ENCODE measurements around the gene MUCL3. TPM values are rescaled to one million over a fixed set of nuclear protein-coding genes. Genes with fewer than 3 reads are reported as not detected.

Gene MUCL3
- total RNA-seq, 2 experiments from 2014 or later, result not detected

- Mint-ChIP-seq H3K27me3 (ENCODE audit: low read depth) (no peaks in the 10 kb centered on the region), H3K4me1 (ENCODE audit: low read depth) (no peaks in the 10 kb centered on the region), H3K9me3 (ENCODE audit: insufficient read depth) (no peaks in the 10 kb centered on the region), H3K27ac (no peak overlapping the region), H3K36me3 (ENCODE audit: low read depth) (peaks cover 22% of the 10 kb centered on the region), H3K4me3 (no peak overlapping the region)
- ChIA-PET POLR2A (no interaction called here), CTCF (interaction anchor here (0.5 to 3.2 kb wide), 5 partner anchors 14 to 826 kb away, joined by 3 to 11 read pairs (median 3); partner anchors contain the start of gene VARS2)
- ATAC-seq (no peak), DNase-seq (no peak)
These were observed 12.1 kb upstream of the MUCL3 start for GRCh38 chr6:30928677-30929076.

GRCh38 chr6:30930506-30930905 lies 10.3 kb upstream of the MUCL3 start:
- Mint-ChIP-seq H3K27me3 (ENCODE audit: low read depth) (no peaks in the 10 kb centered on the region), H3K27ac (no peak overlapping the region), H3K9me3 (ENCODE audit: insufficient read depth) (no peaks in the 10 kb centered on the region), H3K4me3 (no peak overlapping the region), H3K36me3 (ENCODE audit: low read depth) (peaks cover 22% of the 10 kb centered on the region), H3K4me1 (ENCODE audit: low read depth) (no peaks in the 10 kb centered on the region)
- CTCF ChIA-PET, result interaction anchor here (1.2 to 3.2 kb wide), 2 partner anchors 16 to 142 kb away, joined by 4 to 11 read pairs; partner anchors contain the start of gene VARS2
- no peak for ATAC-seq
- POLR2A ChIA-PET, result no interaction called here
- DNase-seq, result no peak

DNA sequence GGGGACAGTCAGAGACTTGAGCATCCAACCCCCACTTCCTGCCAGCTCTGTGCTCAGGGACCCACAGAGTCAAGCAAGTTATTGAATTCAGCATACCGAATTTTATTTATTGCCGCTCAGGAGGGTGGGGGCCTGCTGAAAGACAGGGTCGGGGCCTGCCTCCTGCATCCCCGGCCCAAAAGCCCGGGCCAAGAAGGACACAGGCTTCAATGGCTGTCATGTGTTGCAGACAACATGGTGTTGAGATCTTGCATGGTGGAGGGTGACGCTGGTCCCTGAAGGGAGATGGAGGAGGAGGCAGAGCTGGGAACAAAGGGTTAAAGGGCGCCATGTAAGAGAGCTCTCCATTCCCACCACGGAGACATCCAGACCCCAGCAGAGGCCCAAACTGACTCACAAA lies 9.5 kb upstream of the MUCL3 start:
- ChIA-PET POLR2A (no interaction called here), CTCF (interaction anchor here (0.6 to 1.0 kb wide), 2 partner anchors 60 to 138 kb away, joined by 3 to 4 read pairs; no protein-coding TSS in a partner anchor)
- no peak for ATAC-seq
- H3K4me1 Mint-ChIP-seq (ENCODE audit: low read depth), result no peaks in the 10 kb centered on the region
- no peak overlapping the region for H3K4me3 Mint-ChIP-seq
- DNase-seq, result no peak
- H3K36me3 Mint-ChIP-seq (ENCODE audit: low read depth), result peaks cover 19% of the 10 kb centered on the region
- no peaks in the 10 kb centered on the region for H3K9me3 Mint-ChIP-seq (ENCODE audit: insufficient read depth)
- peaks cover 2% of the 10 kb centered on the region for H3K27me3 Mint-ChIP-seq (ENCODE audit: low read depth)
- H3K27ac Mint-ChIP-seq, result no peak overlapping the region

DNA sequence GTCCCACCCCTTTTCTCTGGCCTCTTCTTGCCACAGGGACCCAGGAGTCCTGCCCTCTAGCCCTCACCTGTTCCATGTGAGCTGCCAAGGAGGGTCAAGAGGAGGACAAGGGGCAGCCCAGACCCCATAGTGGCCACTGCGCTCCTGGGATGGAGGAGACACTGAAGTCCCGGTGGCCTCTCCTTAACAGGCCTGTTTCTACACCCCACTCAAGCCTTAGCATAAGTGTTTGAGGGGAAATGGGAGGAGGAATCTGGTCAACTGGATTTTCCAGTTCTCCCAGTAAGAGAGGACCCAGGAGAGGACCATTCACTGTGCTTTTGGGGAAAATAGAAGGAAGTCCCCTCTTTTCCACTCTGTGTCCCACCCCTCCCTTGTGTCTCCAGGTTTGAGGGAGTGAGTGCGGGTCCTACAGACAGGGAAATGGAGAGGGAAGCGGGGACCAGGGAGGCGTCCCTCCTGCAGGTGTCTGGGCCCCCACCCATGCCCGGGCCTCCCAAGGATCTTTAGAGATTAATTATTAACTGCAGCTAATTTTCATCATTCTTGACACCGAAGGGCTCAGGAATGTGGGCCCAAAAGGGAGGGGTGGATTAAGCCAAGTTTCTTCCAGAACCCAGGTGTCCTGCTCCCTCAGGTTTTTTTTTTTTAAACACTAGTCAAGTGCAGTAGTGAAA lies 8.7 kb upstream of the MUCL3 start, which contains the start of gene SFTA2:
Gene SFTA2 (minus strand): TSS at position 202 of the 677 bp plus-strand sequence. CDS start 74 bp downstream, at position 128.
- POLR2A ChIA-PET, result no interaction called here
- H3K27ac Mint-ChIP-seq, result no peak within 1 kb of the TSS
- no peak within 1 kb of the TSS for H3K4me3 Mint-ChIP-seq
- ATAC-seq, result no peak
- CTCF ChIA-PET, result interaction anchor here (0.6 to 1.0 kb wide), 2 partner anchors 60 to 137 kb away, joined by 3 to 4 read pairs; no protein-coding TSS in a partner anchor
- no peak for DNase-seq
- peaks cover 6% of the 10 kb centered on the region for H3K27me3 Mint-ChIP-seq (ENCODE audit: low read depth)
- no peaks in the 10 kb centered on the region for H3K4me1 Mint-ChIP-seq (ENCODE audit: low read depth)
- no peaks in the 10 kb centered on the region for H3K9me3 Mint-ChIP-seq (ENCODE audit: insufficient read depth)
- H3K36me3 Mint-ChIP-seq (ENCODE audit: low read depth), result peaks cover 13% of the 10 kb centered on the region

DNA sequence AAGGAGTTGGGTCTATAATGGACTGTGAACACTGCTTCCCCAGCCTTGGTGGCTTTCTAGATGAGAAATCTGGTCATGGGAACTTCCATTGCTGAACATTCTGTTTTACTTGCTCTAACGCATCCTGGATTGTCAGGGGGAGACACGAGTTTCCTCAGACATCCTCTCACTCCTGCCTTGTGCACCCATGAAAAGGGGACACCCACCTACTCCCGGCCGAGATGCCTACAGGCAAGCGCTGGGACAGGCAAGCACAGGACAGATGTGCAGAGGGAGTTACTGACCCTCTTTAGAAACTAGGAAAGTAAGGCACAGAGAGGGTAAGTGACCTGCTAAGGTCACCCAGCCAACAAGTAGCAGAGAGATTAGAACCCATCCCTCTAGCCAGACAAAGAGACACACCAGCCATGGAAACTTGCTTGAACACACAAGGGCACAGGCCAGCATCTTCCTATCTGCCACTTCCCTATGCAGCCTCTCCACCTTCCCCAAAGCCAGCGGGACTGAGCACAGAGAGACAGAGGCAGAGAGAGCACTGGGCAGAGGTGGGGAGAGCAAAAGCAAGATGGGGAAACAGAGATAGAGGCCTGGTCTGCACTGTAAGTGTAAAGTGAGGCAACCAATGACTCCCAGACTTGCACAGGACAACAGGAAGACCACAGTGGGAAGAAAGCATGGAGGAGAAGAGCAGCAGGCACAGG lies 8.0 kb upstream of the MUCL3 start:
- no peak overlapping the region for H3K27ac Mint-ChIP-seq
- H3K36me3 Mint-ChIP-seq (ENCODE audit: low read depth), result peaks cover 8% of the 10 kb centered on the region
- H3K27me3 Mint-ChIP-seq (ENCODE audit: low read depth), result peaks cover 6% of the 10 kb centered on the region
- H3K4me3 Mint-ChIP-seq, result no peak overlapping the region
- no peak for ATAC-seq
- H3K9me3 Mint-ChIP-seq (ENCODE audit: insufficient read depth), result no peaks in the 10 kb centered on the region
- H3K4me1 Mint-ChIP-seq (ENCODE audit: low read depth), result no peaks in the 10 kb centered on the region
- ChIA-PET CTCF (no interaction called here), POLR2A (no interaction called here)
- DNase-seq, result no peak

DNA sequence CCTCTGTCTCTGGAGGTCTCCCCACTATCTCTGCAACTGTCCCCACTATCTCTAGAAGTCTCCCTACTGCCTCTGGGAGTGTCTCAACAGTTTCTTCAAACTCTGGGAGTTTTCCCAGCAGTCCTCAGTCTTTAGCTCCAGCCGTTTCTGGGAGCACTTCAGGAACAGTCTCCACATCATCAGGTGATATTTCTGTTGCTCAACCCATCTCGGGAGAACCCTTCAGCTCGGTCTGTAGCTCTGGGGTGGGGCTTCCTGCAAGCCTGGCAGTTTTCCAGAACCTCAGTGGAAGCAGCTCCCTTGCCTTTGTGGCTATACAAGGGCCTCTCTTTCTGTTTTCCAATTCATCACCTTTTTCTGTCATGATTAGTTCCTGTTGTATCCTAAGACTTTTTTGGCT lies 5.8 kb upstream of the MUCL3 start:
- DNase-seq (no peak), ATAC-seq (no peak)
- Mint-ChIP-seq H3K4me3 (no peak overlapping the region), H3K9me3 (ENCODE audit: insufficient read depth) (no peaks in the 10 kb centered on the region), H3K27me3 (ENCODE audit: low read depth) (peaks cover 12% of the 10 kb centered on the region), H3K4me1 (ENCODE audit: low read depth) (no peaks in the 10 kb centered on the region), H3K36me3 (ENCODE audit: low read depth) (no peaks in the 10 kb centered on the region), H3K27ac (no peak overlapping the region)
- ChIA-PET CTCF (interaction anchor here (1.2 to 1.6 kb wide), 2 partner anchors 19 to 152 kb away, joined by 3 read pairs; no protein-coding TSS in a partner anchor), POLR2A (interaction anchor here (1.6 kb wide), 1 partner anchor 21 kb away, joined by 3 read pairs; the partner anchor contains the start of gene VARS2)

GRCh38 chr6:30937265-30937664 lies 3.5 kb upstream of the MUCL3 start:
- Mint-ChIP-seq H3K36me3 (ENCODE audit: low read depth) (no peaks in the 10 kb centered on the region), H3K27ac (no peak overlapping the region), H3K4me1 (ENCODE audit: low read depth) (no peaks in the 10 kb centered on the region), H3K27me3 (ENCODE audit: low read depth) (peaks cover 23% of the 10 kb centered on the region), H3K9me3 (ENCODE audit: insufficient read depth) (no peaks in the 10 kb centered on the region), H3K4me3 (no peak overlapping the region)
- DNase-seq (no peak), ATAC-seq (no peak)
- POLR2A ChIA-PET, result no interaction called here
- CTCF ChIA-PET, result no interaction called here

- CTCF ChIA-PET, result interaction anchor here (0.8 kb wide), 1 partner anchor 110 kb away, joined by 4 read pairs; no protein-coding TSS in a partner anchor
- DNase-seq (no peak), ATAC-seq (no peak)
- Mint-ChIP-seq H3K36me3 (ENCODE audit: low read depth) (no peaks in the 10 kb centered on the region), H3K9me3 (ENCODE audit: insufficient read depth) (no peaks in the 10 kb centered on the region), H3K4me3 (no peak overlapping the region), H3K27me3 (ENCODE audit: low read depth) (peaks cover 34% of the 10 kb centered on the region), H3K4me1 (ENCODE audit: low read depth) (no peaks in the 10 kb centered on the region), H3K27ac (no peak overlapping the region)
- POLR2A ChIA-PET, result no interaction called here
These were observed 2.0 kb upstream of the MUCL3 start for GRCh38 chr6:30938730-30939129.

DNA sequence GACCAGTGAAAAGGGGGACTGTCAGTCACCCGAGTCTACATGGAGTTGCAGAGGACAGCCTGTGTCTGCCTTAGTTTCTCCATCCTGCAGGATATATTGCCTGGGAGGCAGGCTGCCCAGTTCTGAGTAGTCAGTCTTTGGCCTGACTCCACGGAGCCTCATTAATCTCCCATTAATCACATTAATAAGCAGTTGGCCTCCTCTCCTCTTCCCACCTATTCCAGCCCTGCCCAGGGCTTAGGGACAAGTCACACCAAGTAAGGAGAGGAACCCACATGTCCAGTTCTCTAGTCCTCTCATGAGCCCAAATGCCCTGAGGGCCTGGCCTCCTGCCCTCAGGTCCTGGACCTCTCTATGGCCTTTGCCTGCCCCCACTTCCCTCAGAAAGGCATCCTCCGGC lies 1.3 kb upstream of the MUCL3 start:
- ChIA-PET CTCF (no interaction called here), POLR2A (no interaction called here)
- ATAC-seq, result no peak
- no peak for DNase-seq
- no peaks in the 10 kb centered on the region for H3K4me1 Mint-ChIP-seq (ENCODE audit: low read depth)
- H3K27ac Mint-ChIP-seq, result no peak overlapping the region
- H3K4me3 Mint-ChIP-seq, result no peak overlapping the region
- peaks cover 38% of the 10 kb centered on the region for H3K27me3 Mint-ChIP-seq (ENCODE audit: low read depth)
- no peaks in the 10 kb centered on the region for H3K9me3 Mint-ChIP-seq (ENCODE audit: insufficient read depth)
- no peaks in the 10 kb centered on the region for H3K36me3 Mint-ChIP-seq (ENCODE audit: low read depth)

- Mint-ChIP-seq H3K4me3 (no peak overlapping the region), H3K27me3 (ENCODE audit: low read depth) (peaks cover 43% of the 10 kb centered on the region), H3K36me3 (ENCODE audit: low read depth) (no peaks in the 10 kb centered on the region), H3K27ac (no peak overlapping the region), H3K4me1 (ENCODE audit: low read depth) (no peaks in the 10 kb centered on the region), H3K9me3 (ENCODE audit: insufficient read depth) (no peaks in the 10 kb centered on the region)
- no peak for DNase-seq
- CTCF ChIA-PET, result interaction anchor here (0.8 to 1.6 kb wide), 6 partner anchors 22 to 145 kb away, joined by 3 to 6 read pairs (median 3); no protein-coding TSS in a partner anchor
- ATAC-seq, result no peak
- POLR2A ChIA-PET, result no interaction called here
These were observed 1.7 kb downstream of the MUCL3 start for GRCh38 chr6:30942338-30943060.

- POLR2A ChIA-PET, result no interaction called here
- Mint-ChIP-seq H3K4me1 (ENCODE audit: low read depth) (no peaks in the 10 kb centered on the region), H3K4me3 (no peak overlapping the region), H3K27me3 (ENCODE audit: low read depth) (peaks cover 46% of the 10 kb centered on the region), H3K27ac (no peak overlapping the region), H3K9me3 (ENCODE audit: insufficient read depth) (no peaks in the 10 kb centered on the region), H3K36me3 (ENCODE audit: low read depth) (no peaks in the 10 kb centered on the region)
- ATAC-seq (no peak), DNase-seq (no peak)
- CTCF ChIA-PET, result interaction anchor here (1.5 to 1.6 kb wide), 2 partner anchors 21 to 95 kb away, joined by 3 read pairs; no protein-coding TSS in a partner anchor
These were observed 3.3 kb downstream of the MUCL3 start for GRCh38 chr6:30944051-30944450.

GRCh38 chr6:30945281-30945680 lies 4.5 kb downstream of the MUCL3 start:
- DNase-seq (no peak), ATAC-seq (no peak)
- Mint-ChIP-seq H3K36me3 (ENCODE audit: low read depth) (no peaks in the 10 kb centered on the region), H3K4me1 (ENCODE audit: low read depth) (no peaks in the 10 kb centered on the region), H3K27me3 (ENCODE audit: low read depth) (peaks cover 57% of the 10 kb centered on the region), H3K9me3 (ENCODE audit: insufficient read depth) (no peaks in the 10 kb centered on the region), H3K27ac (no peak overlapping the region), H3K4me3 (no peak overlapping the region)
- CTCF ChIA-PET, result no interaction called here
- POLR2A ChIA-PET, result no interaction called here
